ENCODE data around the gene TNFSF4. TPM values are rescaled to one million over a fixed set of nuclear protein-coding genes. Genes with fewer than 3 reads are reported as not detected.

TNFSF4 gene
- total and polyA plus RNA-seq, 2 of the 4 experiments (the other 2 are of a cell fraction), result 13.4 to 19.7 TPM

- Histone ChIP-seq H3K56ac (ENCODE audit: extremely low read depth, insufficient read depth, low read length) (no peak overlapping the region), H2AK9ac (replicated peaks; ENCODE audit: low read depth, low read length, poor library complexity) (no peak overlapping the region), H3K4me3 (ENCODE audit: insufficient read depth, low read depth, low read length) (no peak overlapping the region), H2BK5ac (ENCODE audit: low read depth, low read length, poor library complexity, severe bottlenecking) (no peak overlapping the region), H3K36me3 (ENCODE audit: control insufficient read depth, insufficient read depth, low read length) (no peaks in the 10 kb centered on the region), H4K8ac (ENCODE audit: low read depth in 2 of 2, low read length in 2 of 2) (peak overlapping the region in 1 of 2 experiments; percentile 52; a peak in 1 of 4 replicates), H3K27me3 (ENCODE audit: control insufficient read depth, insufficient read depth, low read length) (no peaks in the 10 kb centered on the region), H3K9ac (ENCODE audit: low read depth, low read length) (no peak overlapping the region), H3K79me1 (ENCODE audit: low read depth in 1 of 2, low read length in 2 of 2) (peaks cover 0 to 15% of the 10 kb centered on the region in 2 experiments; a peak in 1 of 4 replicates), H2BK15ac (ENCODE audit: low read depth, low read length) (no peak overlapping the region), H3K9me3 (ENCODE audit: control insufficient read depth, insufficient read depth, low read length) (no peaks in the 10 kb centered on the region), H3K9me1 (ENCODE audit: insufficient read depth, low read length) (no peaks in the 10 kb centered on the region; the same call in 1 of the 2 replicates), H4K5ac (ENCODE audit: low read depth, low read length) (no peak overlapping the region), H4K20me1 (ENCODE audit: insufficient read depth, low read length) (no peaks in the 10 kb centered on the region), H2AK5ac (ENCODE audit: low read depth, low read length) (no peak overlapping the region; the same call in 1 of the 2 replicates), H3K4ac (ENCODE audit: low read depth, low read length) (peak overlapping the region; percentile 15; the same call in 1 of the 2 replicates), H3K23ac (ENCODE audit: low read depth, low read length) (no peak overlapping the region), H3K4me2 (ENCODE audit: low read depth, low read length) (no peak overlapping the region), H3K18ac (ENCODE audit: low read depth, low read length) (no peak overlapping the region), H2BK20ac (ENCODE audit: low read depth, low read length) (peak overlapping the region; percentile 65; the same call in 1 of the 2 replicates), H3K4me1 (ENCODE audit: control insufficient read depth, insufficient read depth, low read length) (peaks cover 10% of the 10 kb centered on the region), H2BK120ac (ENCODE audit: low read depth, low read length) (peak overlapping the region; percentile 62; the same call in 1 of the 2 replicates), H3K27ac (ENCODE audit: insufficient read depth, low read length) (no peak overlapping the region), H2AFZ (replicated peaks; ENCODE audit: low read length, poor library complexity) (no peak overlapping the region), H4K91ac (ENCODE audit: insufficient read depth, low read depth, low read length) (no peak overlapping the region), H3K14ac (replicated peaks; ENCODE audit: low read depth, low read length) (peak overlapping the region; percentile 64)
- ChIA-PET POLR2A (ENCODE audit: unreplicated experiment) (no interaction called here), CTCF (no interaction called here)
- ATAC-seq (ENCODE audit: low read depth) (peak; percentile 38; the same call in 1 of the 2 replicates), DNase-seq (peak; percentile 40)
- intact Hi-C loops (cut with micrococcal nuclease) (loop anchor here (5.0 kb wide), 1 partner anchor 614 kb away; the partner anchor contains the start of genes CENPL and DARS2), in situ Hi-C loops (cut with MboI; ENCODE audit: low sequenced_read_pairs) (loop anchor here (5.0 kb wide), 1 partner anchor 386 kb away; no protein-coding TSS in a partner anchor), dilution Hi-C loops (cut with HindIII; ENCODE audit: low sequenced_read_pairs, unreplicated experiment) (no loop called here)
- TF ChIP-seq ELK1 (IDR thresholded peaks at IDR 0.05; ENCODE audit: borderline replicate concordance, low read depth, low read length), result no peak
- no peak for TF ChIP-seq MAZ (IDR thresholded peaks at IDR 0.05; ENCODE audit: borderline replicate concordance, low read depth, low read length)
- no CpG with 5 or more reads among the region's 1 CpG for WGBS, 2 experiments (ENCODE audit: extremely low coverage in 2 of 2, insufficient read length in 1 of 2)
- no TSS peak for BruUV-seq (replicated peaks)
Observed at GRCh38 chr1:173208146-173208545, 1.0 kb upstream of the TNFSF4 start.
